Measurements from ENCODE around the gene NRBP1.
"Not testable (repeated sequence)": the region's sequence is repeated elsewhere in the genome, so short reads cannot be mapped to it uniquely, and the experiment has no call there.

The NRBP1 gene

GRCh38 chr2:27421660-27422250, 6.7 kb upstream of the NRBP1 start:
- DNase-seq (ENCODE audit: low read depth in 2 of 2, low spot score in 1 of 2): no peak

DNA sequence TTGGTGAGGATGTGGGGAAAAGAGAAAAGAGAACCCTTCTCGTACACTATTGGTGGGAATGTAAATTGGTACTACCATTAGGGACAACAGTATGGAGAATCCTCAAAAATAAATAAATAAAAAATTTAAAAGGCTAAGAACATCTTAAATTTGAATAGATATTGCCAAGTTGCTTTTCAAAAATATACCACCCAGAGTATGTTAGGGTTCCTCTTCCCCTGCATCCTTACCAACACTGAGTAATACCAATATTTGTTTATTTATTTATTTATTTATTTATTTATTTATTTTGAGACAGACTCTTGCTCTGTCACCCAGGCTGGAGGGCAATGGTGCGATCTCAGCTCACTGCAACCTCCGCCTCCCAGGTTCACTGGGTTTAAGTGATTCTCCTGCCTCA, 5.5 kb upstream of the NRBP1 start:
- no peak for DNase-seq (ENCODE audit: low read depth in 2 of 2, low spot score in 1 of 2)

DNA sequence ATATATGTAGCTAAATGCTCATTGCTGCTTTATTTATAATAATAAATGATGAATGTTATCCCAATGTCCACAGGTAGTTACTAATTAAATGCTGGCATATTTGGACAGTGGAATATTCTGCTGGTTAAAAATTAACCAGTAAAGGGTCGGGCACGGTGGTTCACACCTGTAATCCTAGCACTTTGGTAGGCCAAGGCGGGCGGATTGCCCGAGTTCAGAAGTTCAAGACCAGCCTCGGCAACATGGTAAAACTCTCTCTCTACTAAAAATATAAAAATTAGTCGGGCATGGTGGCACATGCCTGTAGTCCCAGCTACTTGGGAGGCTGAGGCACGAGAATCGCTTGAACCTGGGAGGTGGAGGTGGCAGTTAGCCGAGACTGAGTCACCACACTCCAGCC, 3.4 kb upstream of the NRBP1 start:
- not testable (repeated sequence) for DNase-seq (ENCODE audit: low read depth in 2 of 2, low spot score in 1 of 2)

DNA sequence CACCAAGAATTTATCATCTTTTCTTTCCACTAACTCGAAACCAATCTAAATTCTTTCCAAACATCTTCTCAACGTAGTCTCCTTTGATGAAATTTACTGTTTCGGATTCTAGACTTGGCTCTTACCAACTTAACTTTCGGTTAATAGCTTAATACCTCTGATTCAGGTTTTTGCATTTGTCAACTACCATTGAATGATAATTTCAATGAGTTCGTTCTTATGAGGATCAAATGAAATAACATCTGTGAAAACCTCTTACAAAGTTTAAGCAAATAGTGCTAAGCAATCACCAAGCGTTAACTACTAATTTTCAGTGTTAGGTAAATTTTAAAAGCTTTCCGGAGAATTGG, 593 bp upstream of the NRBP1 start:
- no peak for DNase-seq (ENCODE audit: low read depth in 2 of 2, low spot score in 1 of 2)

- DNase-seq (ENCODE audit: low read depth in 2 of 2, low spot score in 1 of 2): peak in 1 of 2 donors; percentile 54
These were observed 629 bp downstream of the NRBP1 start for GRCh38 chr2:27428978-27429541.

GRCh38 chr2:27431395-27431794, 3.0 kb downstream of the NRBP1 start:
- DNase-seq (ENCODE audit: low read depth in 2 of 2, low spot score in 1 of 2): no peak

- no peak for DNase-seq (ENCODE audit: low read depth in 2 of 2, low spot score in 1 of 2)
These were observed 7.2 kb downstream of the NRBP1 start for GRCh38 chr2:27435628-27436027.

- no peak for DNase-seq (ENCODE audit: low read depth in 2 of 2, low spot score in 1 of 2)
These were observed 12.9 kb downstream of the NRBP1 start for GRCh38 chr2:27441226-27441926.

DNA sequence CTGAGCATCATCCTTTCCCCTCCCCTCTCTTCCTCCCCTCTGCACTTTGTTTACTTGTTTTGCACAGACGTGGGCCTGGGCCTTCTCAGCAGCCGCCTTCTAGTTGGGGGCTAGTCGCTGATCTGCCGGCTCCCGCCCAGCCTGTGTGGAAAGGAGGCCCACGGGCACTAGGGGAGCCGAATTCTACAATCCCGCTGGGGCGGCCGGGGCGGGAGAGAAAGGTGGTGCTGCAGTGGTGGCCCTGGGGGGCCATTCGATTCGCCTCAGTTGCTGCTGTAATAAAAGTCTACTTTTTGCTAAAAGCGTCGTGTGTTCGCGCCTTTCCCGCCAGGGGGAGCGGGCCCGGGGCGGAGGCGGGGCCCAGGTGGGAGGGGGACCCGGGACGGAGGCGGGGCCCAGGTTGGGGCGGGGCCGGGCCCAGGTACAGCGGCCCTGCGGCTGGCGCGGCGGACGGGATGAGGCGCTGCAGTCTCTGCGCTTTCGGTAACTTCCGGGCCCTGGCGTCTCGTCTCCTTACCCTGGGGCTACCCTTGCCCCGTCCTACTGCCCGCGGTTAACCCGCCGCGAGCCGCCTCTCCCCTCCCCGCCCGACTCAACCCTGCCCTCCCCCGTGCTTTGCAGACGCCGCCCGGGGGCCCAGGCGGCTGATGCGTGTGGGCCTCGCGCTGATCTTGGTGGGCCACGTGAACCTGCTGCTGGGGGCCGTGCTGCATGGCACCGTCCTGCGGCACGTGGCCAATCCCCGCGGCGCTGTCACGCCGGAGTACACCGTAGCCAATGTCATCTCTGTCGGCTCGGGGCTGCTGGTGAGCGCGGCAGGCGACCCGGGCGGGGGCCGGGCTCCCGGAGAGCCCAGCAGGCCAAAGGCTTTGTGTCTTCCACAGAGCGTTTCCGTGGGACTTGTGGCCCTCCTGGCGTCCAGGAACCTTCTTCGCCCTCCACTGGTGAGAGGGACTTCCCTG, 13.8 kb downstream of the NRBP1 start, which contains the start of gene KRTCAP3:
Gene KRTCAP3, plus strand, starts transcription at position 424 of the 962 bp plus-strand sequence. Its CDS starts 32 bp downstream, at position 456.
- peak in 1 of 2 donors; percentile 21 for DNase-seq (ENCODE audit: low read depth in 2 of 2, low spot score in 1 of 2)

GRCh38 chr2:27442920-27443282, 14.5 kb downstream of the NRBP1 start:
- DNase-seq (ENCODE audit: low read depth in 2 of 2, low spot score in 1 of 2): no peak

GRCh38 chr2:27445155-27445554, 16.7 kb downstream of the NRBP1 start:
- DNase-seq (ENCODE audit: low read depth in 2 of 2, low spot score in 1 of 2): no peak

GRCh38 chr2:27445615-27446014, 17.2 kb downstream of the NRBP1 start:
- no peak for DNase-seq (ENCODE audit: low read depth in 2 of 2, low spot score in 1 of 2)

DNA sequence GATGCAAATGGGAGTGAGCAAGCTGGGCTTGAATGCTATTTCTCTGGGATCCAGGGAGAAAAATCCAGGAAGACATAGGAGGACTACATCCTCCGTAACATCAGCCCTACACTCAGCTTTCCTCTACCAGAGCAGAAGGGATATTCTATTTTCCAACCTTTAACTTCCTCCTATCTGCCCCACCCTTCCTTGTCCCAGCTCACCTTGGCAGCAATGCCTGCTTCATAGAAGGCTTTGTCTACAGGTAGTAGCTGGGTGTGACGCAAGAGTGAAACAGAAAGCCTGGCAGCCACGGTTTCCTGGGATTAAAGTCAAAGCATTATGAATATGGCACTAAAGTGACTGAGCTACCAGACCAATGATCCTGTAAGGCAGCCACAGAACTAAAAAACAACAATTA, 17.6 kb downstream of the NRBP1 start:
- no peak for DNase-seq (ENCODE audit: low read depth in 2 of 2, low spot score in 1 of 2)

DNA sequence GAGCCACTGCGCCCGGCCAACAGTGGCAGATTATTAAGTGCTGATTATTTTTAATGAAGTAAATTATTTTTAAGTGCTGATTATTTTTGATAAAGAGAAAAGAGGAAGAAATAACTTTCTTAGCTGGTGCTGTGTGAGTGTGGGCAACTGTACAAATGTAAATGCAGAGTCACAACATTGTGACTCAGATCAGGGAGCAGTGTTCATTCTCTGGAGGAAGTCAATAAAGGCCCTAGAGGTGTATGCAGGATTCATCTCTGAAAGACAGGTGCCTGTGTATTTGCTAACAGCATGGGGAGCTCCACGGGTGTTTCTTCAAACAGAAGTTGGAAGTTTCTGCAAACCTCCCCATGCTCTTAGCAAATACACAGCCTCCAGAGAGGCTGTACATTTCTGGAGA, 19.9 kb downstream of the NRBP1 start:
- no peak for DNase-seq (ENCODE audit: low read depth in 2 of 2, low spot score in 1 of 2)

DNA sequence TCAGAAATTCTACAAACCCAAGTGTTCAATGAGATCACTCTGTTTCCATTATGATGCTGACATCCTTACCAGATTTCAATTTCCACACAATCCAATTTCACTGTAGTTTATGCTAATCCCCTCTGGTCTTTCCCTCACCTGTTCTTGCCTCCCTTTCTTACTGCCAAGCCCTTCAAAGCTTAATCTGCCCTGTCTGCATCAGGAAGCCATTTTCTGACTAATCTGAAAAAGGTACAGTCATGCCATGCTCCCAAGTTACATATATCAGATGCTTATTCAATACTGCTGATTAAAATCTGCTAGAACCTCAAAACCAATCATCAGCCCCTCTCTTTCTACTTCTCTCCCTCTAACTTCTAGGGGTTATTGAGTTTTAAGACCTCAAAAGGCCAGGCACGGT, 22.7 kb downstream of the NRBP1 start:
- DNase-seq (ENCODE audit: low read depth in 2 of 2, low spot score in 1 of 2): no peak

DNA sequence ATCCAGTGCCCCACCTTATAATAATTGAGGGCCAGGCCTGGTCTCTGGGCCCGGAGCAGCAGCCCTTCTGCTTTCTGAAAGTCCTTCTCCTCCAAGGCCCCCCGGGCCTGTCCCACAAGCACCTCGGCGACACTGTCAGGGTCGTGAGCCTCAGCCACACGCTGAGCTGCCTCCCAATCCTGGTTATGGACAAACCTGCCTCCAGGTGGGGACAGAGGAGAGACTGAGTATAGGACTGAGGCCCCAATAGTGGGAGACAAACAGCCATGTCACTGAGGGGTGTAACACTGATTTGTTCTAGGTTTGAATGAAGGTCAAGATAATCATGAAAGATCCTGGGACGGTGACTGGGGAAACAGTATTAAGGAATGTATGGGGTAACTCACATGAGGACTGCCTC, 25.5 kb downstream of the NRBP1 start:
- DNase-seq (ENCODE audit: low read depth in 2 of 2, low spot score in 1 of 2): no peak

DNA sequence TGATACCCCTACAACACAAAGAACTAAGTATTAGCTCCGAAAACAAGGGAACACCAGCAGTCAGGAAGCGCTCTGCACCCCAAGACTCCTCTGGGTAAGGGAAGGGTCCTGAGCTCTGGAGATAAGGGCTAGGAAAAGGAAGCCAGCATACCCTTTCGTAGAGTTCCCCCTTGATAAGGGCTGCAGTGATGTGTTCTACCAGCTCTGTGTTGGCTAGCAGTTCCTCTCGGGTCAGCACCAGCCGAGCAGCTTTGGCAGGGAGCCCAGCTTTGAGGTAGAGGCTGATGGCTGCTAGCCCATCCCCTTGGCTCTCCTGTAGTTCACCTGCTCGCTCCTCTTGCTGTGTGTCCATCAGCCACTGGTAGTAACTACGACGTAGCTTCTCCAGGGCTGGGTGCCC, 32.7 kb downstream of the NRBP1 start:
- no peak for DNase-seq (ENCODE audit: low read depth in 2 of 2, low spot score in 1 of 2)

GRCh38 chr2:27464443-27464842, 36.0 kb downstream of the NRBP1 start:
- no peak for DNase-seq (ENCODE audit: low read depth in 2 of 2, low spot score in 1 of 2)

GRCh38 chr2:27471961-27472360, 43.5 kb downstream of the NRBP1 start:
- no peak for DNase-seq (ENCODE audit: low read depth in 2 of 2, low spot score in 1 of 2)

- no peak for DNase-seq (ENCODE audit: low read depth in 2 of 2, low spot score in 1 of 2)
These were observed 57.1 kb downstream of the NRBP1 start for GRCh38 chr2:27485496-27485895.

GRCh38 chr2:27489118-27489497, 60.7 kb downstream of the NRBP1 start:
- DNase-seq (ENCODE audit: low read depth in 2 of 2, low spot score in 1 of 2): no peak

Data from stimulated activated CD8-positive, alpha-beta memory T cell treated with anti-CD3 and anti-CD28 coated beads, Interleukin-4, amount 100 ng/mL, for 4 hours (primary cell).